Frontal cortex (tissue), 4 donors: Measurements from ENCODE around the gene PSTPIP1. TPM values are rescaled to one million over a fixed set of nuclear protein-coding genes. Genes with fewer than 3 reads are reported as not detected.

Experiments used
- DNase-seq, 2 donors: peaks; one replicate each; pipeline ENCODE4 v3.0.0; 2012; ENCODE audit warnings: low spot score in 2 of 2
- FAIRE-seq: peaks from 2 replicates; lab custom pipeline; 2012; peaks lifted over from hg19 to GRCh38; lab: Jason Lieb, UNC
- total RNA-seq: library from RNA; depleted of rRNA; stranded (reverse); fragments of >200 nt; gene quantifications from one replicate; pipeline ENCODE4 v1.2.3, GENCODE V29; 2014
- donor health status: control.
- donor health status: control.
- donor health status: control.

Gene PSTPIP1
- total RNA-seq, 1 donor from 2014 or later, result 0.41 TPM

DNA sequence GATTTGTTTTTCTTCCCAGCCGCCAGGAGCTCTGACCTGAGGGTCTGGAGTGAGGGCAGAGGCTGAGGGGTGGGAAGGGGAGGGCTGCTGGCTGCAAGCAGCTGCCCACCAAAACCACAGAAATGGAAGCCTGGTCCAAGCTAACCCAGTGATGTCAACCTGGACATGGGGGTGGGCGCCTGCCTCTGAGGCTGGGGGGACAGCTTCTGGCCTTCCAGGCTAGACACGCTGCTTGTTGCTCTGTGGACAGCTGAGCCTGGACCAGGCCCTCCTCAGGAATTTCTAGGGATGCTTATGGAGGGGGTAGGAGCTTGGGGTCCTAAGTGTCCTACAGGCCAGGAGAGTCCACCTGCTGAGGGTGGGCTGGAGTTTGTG, 21.4 kb downstream of the PSTPIP1 start:
- FAIRE-seq (no peak), DNase-seq (no peak)

DNA sequence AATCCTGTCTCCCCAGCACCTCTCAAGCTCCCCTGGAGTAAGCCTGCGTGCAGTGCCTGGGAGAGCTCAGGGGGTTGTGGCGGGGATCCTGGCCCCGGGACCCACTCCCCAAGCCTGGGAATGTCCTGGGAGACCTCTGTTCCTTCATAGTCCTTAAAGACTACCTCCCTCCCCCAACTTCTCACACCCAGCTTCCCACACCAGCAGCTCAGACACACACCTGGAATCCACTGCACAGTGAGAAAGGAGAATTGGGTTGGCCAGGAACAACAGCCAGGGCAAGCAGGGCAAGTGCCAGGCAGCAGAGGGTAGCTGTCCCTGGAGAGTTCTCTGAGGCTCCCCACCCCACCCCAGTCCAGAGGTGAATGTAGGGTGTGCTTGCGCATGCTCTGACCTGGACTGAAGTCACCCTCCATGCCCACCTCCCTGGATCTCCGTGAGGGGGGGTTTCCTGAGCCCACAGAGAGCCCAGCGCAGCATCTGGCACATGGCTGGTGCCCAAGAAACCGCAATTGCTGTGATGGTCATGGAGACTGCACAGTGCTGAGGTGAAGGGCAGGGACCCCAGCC, 22.2 kb downstream of the PSTPIP1 start:
- DNase-seq (no peak), FAIRE-seq (no peak)

DNA sequence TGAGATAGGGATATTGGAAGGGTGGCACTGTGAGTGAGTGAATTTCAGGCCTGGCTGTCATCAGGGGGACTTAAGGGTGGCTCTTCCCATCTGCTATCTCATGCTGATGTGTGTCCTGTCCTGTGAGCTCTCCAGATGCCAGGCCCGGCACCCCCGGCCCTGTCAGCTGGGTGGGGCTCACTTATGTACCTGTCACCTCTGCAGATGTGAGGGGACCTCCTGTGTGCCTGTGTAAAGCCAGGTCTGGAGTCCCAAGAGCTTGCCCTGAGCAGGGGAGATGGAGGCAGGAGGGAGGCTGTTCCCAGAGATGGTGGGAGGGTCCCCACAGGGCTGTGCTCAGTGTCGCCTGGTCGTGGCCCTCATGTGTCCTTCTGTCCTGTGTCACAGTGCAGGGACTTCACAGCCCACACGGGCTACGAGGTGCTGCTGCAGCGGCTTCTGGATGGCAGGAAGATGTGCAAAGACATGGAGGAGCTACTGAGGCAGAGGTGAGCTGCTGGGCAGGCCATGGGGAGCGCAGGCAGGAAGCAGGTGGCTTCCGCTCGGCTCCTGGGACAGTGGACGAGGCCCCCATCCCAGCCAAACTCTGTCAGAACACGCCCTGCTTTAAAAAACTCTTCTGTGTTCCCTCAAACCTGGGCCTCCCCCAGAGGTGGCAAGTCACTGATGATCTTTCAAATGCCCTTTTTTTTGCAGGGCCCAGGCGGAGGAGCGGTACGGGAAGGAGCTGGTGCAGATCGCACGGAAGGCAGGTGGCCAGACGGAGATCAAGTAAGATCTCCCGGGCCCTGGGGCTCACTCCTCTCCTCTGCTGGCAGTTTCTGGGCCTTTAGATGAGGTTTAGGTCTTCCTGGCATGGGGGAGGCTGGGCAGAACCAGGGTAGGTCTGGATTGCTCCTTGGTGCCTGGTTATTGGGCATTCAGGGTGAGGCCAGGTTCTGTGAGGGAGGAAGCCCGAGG, 23.1 kb downstream of the PSTPIP1 start:
- no peak for FAIRE-seq
- DNase-seq, result no peak

DNA sequence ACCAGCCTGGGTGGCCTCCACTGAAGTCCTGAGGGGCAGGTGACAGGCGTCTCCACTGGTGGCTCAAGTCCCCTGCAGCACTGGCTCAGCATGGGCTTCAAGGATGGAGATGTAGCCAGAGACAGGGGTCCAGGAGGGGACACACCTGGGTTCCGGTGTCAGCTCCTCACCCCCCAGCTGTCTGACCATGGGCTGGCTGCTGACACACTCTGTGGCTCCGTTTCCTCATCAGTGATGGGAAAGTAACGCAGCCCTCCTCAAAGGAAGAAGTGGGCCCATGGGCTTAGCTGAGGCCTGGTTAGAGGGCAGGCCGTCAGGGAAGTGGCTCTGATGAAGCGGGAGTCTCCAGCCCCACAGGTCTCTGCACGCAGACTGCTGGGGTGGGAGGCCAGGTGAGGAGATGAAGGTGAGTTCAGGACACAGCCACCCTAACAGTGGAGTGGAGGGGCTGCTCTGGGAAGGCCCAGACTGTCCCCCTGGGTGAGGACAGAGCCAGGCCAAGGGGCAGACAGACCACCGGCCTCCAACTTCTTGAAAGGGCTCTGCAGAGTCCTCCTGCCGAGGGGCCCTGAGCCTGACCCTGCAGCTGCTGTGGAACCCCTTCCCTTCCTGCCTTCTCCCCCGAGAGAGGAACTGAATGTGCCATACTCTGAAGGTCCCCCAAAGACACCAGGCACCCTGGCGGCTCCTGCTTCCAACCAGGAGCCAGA, 24.0 kb downstream of the PSTPIP1 start:
- FAIRE-seq, result no peak
- DNase-seq, result no peak

DNA sequence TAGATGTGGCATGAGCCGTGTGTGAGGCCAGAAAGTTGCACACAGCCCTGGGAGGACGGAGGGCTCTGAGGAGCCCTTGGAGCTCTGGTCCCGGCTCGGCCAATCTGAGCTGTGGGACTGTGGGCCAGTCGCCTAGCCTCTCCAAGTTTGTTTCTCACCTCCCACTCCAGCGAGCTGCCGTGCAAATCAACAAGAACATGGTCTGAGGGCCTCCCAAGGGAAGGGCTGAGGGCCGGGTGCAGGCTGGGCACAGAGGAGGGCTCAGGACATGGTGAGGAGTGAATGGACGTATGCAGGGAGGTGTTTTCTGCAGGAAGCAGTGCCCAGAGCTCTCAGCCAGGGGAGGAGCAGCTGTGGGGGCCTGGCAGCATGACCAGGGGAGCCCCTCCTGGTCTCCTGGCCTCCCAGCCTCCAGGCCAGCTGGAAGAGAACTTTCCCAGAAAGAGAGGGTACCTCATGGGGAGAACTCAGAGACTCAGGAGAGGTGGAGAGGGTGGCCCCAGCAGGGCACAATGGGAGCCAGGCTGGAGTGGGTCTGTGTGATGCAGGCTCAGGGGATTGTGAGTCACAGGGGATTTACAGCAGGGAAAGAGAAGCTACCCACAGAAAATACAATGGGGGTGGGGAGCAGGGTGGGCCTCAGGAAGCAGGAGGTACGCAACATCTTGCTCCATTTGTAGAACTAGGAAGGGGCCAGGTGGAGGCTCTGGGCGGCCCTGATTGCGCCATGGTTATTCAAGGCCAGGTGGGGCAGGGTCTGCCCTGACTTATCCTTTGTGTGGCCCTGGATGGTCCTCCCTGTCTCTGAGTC, 24.8 kb downstream of the PSTPIP1 start:
- no peak for FAIRE-seq
- DNase-seq, result no peak

DNA sequence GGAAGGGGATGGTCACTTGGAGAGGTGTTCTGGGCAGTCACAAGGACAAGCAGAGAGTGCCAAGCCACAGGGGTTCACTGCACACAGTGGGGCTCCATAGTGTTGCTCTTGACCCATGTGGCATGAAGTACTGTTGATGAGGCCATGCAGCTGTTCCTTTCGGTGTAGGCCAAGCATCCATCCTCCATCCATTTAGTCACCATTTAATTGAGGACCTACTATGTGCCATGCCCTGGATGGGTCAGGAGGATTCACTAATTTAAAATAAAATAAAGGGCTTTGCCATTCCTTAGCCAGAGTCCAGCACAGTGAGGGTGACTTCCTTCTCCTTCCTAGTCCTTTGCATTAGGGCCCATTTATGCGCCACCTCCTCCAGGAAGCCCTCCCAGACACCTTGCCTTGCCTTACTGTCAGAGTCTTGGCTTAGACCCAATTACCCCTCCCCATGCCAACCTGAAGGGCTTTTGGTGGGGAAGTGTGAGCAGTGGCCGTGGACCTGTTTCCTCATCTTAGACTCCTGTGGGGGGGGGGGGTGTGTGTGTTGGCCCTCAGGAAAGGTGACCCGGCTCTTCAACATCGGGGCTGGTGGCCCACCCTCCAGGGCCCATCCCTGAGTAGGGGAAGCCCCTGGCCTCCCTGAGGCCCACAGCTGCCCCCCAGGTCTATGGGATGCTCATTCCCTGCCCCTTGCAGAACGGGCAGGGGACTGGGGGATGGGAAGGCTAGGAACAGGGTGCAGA, 25.6 kb downstream of the PSTPIP1 start:
- DNase-seq, result no peak
- no peak for FAIRE-seq

DNA sequence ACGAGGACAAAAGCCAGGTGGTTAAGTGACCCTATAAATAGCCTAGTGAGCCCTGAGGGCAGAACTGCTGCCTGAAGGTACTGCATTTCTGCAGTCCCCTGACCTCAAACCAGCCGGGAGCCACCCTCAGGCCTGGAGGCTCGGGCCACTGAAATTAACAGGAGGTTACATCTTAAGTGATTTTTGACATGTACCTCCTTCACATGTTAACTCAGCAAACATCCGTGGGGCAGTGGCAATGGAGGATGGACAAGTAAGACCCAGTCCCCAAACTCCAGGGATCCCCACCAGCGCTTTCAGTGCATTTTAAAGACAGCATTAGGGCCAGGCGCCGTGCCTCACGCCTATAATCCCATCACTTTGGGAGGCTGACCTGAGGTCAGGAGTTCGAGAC, 26.2 kb downstream of the PSTPIP1 start:
- no peak for FAIRE-seq
- no peak for DNase-seq

DNA sequence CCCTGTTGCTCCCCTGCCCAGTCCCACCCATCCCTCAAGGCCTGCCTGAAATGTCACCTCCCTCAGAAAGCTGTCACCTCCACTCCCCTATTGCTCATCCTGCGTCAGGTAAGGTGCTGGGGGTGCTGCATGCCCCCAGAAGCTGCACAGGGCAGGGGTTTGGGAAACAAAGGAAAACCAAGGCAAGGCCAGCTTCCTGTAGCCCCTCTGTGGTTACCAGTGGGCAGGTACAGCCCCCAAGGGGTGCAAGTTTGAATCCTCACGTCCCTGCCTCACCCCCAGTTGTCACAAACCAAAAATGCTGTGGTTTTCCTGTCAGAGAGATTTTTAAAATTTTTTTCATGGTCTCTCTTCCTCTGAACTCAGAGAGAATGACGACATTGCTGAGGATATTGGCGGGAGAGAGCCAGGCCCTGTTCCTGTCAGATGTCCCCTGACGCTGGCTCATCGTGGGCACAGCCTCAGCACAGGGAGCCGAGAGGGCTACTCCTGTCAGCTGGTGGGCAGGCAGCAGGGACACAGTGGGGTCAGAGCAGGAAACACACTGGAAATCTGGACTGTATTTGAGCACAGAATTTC, 27.0 kb downstream of the PSTPIP1 start:
- FAIRE-seq, result no peak

DNA sequence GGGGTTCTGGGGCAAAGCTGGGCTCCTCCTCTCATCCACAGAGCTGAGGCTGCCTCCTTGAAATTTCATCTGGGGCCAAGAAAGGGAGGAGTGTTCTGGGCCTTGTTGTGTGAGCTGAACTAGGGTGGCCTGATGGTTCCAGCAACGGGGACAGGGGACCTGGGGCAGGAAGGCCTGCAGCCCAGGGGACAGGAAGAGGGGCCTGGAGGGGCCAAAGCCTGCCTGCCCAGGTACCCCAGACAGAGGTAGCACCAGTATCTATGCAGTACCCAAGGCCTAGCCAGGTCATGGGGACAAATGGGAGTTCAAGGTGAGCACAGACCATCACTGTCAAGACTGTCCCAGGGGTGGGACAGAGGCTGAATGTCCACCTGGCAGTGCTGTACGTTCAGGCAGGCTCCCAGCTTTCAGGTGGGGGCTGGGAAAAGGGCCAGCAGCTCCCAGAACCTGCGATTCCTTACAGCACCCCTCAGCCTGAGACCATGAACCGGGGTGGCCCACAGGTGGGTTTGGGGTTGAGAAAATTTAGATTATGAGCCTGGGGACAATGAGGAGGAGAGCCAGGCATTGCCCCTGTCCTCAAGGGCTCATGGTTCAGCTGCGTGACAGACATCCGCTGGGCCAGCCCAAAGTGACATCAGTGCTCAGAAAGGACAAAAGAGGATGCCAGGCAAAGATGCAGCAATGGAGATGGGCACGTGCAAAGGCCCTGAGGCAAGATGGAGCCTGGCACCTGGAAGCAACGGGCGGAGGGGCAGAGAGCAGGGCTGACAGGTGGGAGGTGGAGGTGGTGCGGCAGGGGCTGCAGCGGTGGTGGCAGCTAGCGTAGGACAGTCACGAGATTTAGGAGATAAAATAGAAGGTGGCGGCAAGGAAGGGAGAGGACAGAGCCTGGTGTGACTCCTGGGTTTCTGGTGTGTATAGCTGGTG, 28.0 kb downstream of the PSTPIP1 start:
- FAIRE-seq (no peak), DNase-seq (no peak)

More for the DNA sequence above, 27.0 kb downstream of the PSTPIP1 start:
- DNase-seq, result no peak

DNA sequence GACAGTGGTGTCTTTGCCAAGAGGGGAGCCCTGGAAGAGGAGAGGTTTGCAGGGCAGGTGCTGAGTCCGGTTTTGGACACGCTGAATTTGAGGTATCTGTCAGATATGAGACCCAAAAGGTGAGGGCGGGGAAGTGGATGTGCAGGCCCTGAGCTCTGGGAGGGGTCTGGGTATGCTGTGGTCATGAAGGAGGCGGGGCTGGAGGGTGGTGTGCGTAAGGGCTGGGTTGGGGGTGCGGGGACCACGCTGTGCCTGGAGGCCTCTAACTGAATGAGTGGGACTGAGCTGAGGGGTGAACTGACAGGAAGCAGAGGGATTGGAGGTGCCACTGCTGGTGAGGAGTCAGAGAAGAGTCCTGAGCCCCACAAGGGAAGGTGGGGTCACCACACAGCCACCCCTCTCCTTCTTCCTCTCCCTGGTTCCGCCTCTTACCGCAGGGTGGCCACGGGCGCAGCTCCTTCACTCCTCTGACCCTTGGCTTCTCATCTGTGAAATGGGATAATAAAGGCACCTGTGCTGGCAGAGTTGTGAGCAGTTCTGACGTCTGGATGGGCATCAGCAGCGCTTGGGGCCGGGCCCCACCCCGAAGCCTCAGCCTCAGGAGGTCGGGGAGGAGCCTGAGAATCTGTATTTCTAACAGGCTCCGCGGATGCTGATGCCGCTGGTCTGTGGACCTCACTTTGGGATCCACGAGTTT, 28.8 kb downstream of the PSTPIP1 start:
- FAIRE-seq, result no peak
- no peak for DNase-seq

DNA sequence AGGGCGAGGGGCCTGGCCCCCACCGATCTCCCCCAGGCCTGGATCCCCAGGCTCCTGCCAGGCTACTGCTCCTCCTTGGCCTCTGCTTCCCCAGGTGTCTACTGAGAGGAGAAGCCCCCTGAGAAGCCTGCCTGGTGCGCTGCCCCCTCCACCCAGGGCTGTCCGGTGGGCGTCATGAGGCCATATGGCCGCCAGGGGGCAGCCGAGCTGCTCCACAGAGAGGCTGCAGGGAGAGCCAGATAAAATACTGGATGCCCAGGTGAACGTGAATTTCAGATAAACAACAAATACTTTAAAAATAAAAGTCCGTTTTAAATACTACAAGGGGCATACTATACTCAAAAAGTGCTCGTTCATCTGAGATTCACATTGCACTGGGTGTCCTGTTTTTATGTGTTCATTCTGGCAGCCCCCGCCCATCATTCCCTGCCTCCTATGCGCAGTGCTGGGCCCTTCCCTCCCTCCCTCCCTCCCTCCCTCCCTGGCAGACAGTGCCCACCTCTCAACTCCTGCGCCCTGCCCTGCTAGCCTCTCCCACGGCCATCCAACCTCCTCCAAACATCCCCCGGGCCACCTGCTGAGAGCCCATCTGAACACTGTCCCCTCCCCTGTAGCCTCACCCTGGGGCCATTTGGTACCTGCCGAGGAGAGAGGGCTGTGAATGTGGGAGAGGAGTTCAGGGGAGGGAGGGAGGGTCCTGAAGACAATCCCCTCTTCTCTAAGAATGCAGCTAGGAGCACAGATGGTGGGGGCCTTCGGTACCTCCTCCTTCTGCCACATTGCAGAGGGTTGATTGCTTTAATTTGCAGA, 29.6 kb downstream of the PSTPIP1 start:
- FAIRE-seq (no peak), DNase-seq (peak; percentile 73 to 89)

DNA sequence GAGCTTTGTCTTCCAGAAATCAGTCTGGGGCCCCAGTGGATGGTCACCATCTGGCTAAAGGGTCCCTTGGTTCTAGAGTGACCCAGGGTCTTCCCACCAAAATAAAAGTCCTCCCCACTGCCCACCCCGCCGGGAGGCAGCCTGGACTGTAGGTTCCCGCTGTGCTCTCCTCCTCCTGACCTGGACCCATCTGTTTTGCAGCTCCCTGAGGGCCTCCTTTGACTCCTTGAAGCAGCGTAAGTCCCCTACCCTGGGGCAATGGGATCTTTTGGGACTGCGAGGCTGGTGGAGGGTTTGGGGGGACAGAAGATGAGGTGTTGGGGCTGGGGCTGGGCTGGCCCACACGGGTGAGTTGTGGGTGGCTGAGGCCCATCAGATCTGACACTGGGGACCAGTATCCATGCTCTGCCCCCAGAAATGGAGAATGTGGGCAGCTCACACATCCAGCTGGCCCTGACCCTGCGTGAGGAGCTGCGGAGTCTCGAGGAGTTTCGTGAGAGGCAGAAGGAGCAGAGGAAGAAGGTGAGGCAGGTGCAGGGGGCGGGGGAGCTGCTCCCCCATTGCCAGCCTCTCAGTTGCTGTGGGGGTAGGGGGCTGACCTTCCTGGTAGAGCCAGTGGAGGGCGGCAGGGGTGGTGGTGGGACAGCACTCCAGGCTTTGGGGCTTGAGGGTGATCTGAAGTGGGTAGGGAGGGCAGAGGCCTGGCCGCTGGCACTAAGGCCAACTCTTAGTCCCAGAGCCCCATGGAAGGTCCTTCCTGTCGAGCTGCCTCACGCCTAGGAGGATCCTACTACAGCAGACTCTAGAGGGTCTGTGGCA, 30.4 kb downstream of the PSTPIP1 start:
- no peak for DNase-seq

DNA sequence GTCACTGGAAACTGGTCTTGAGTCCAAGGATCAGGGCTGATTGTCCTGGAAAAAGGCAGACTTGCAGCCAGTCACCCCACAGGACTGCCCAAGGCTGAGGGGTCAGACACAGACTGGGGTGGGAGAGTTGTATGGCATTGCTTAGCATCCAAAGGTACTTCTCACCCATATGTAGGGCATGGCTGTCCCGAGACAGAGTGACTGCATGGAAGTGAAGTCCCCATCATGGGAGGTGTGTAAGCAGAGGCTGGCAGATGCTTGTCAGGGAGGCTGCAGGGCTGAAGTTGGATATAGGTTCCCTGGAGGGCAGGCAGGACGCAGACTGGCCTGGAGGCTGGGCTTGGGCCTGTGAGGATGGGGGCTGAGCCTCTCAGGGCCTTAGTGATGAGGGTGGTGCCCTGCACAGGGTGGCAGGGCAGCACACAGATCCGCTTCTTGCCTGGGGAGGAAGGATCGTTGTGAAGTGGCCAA, 31.1 kb downstream of the PSTPIP1 start:
- FAIRE-seq (no peak), DNase-seq (no peak)

More for the DNA sequence above, 30.4 kb downstream of the PSTPIP1 start:
- no peak for FAIRE-seq

DNA sequence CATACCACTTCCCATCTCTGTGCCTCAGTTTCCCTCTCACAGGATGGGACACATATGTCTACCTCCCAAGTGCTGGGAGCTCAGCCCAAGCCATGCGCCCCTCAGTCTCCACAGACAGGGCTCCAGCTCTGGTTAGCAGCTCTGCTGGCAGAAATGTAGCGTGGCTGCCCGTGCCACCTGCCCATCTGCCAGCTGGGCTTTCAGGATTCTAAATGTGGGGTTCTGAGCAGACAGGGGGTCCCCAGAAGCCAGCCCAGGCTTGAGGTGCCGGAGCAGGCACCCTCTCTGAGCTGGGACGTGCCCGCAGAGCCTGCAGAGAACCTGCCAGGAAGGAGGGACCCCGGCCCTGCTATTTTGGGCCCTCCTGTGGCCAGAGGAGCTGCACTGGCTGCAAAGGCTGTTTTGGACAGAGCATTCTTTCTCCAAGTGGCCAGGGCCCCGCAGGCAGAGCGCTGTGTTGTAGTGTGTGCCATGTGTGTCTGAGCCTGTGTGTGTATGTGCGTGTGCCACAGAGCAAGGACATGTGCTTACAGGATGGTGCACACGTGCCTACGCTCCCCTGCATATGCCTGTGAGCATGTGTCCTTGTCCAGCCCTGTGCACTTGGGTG, 31.7 kb downstream of the PSTPIP1 start:
- DNase-seq (no peak), FAIRE-seq (no peak)

DNA sequence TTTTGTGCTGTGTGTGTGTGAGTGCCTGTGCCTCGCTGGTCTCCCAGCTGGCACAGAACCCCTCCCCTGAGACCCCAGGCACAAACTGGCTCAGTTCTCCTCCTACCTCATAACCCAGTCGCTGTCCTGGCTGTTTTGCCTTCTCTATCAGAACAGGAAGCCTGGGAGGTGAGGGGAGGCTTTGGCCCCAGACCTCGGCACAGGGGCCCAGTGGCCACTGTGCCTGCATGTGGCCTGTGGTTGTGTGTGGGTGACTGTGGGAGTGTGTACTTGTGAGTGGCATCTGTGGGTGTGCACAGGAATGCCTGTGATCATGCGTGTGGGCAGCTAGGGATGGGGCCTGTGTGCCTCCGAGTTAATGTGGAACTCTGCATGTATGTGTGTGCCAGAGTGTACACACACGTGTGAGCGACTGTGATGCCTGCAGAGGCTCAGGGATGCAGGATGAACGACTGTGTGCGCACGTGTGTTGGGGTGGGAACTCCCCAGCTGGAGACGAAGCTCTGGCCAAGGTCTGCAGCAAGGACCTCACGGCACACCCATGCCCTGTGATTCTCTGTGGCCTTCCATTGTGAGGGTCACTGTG, 32.3 kb downstream of the PSTPIP1 start:
- FAIRE-seq (no peak), DNase-seq (no peak)
